Vagina (tissue), 2 donors: ENCODE measurements around the gene SHTN1.

ENCODE experiments used
- POLR2A ChIP-seq, 2 donors: fragments of 450-650 bp; IDR thresholded peaks; one replicate each; pipeline ENCODE4 v1.6.1; 2017; ENCODE audit warnings: antibody characterized with exemption in 2 of 2, mild to moderate bottlenecking in 2 of 2, moderate library complexity in 2 of 2
- POLR2AphosphoS5 ChIP-seq, 2 donors: sonication (generic); formaldehyde crosslinking; IDR thresholded peaks; one replicate each; pipeline ENCODE4 v1.9.0; 2017; ENCODE audit warnings: antibody characterized with exemption in 2 of 2, mild to moderate bottlenecking in 2 of 2, low read depth in 1 of 2; ENCODE audit not compliant: insufficient read depth in 1 of 2
- TF ChIP-seq, protein P1 (sequence below), 3 experiments: fragments of 450-650 bp in 2 of 3; fragments of 200-600 bp in 1 of 3; sonication (generic) in 1 of 3; IDR thresholded peaks; one replicate each; pipeline ENCODE4 v1.5.1; 2017 to 2019; ENCODE audit warnings: antibody characterized with exemption in 3 of 3, mild to moderate bottlenecking in 2 of 3, moderate library complexity in 2 of 3

DNA sequence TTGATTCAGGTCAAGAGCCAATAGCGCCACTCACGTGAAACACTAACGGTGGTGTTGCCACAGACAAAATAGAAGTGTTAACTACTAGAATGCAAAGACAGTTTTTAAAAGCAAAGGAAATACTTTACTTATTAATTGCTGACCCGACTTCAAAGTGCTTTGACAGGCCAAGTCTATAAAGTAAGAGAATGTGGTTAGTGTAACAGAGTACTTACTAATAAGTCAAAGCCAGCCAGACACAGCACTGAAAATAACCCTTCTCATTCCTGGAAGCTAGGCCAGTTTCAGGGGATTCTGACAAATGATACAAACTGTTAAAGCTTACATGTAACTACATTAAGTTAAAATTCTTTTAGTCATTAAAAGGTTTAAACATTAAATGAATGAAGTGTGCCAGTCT, 105.4 kb downstream of the SHTN1 start:
- TF ChIP-seq, protein P1, sequence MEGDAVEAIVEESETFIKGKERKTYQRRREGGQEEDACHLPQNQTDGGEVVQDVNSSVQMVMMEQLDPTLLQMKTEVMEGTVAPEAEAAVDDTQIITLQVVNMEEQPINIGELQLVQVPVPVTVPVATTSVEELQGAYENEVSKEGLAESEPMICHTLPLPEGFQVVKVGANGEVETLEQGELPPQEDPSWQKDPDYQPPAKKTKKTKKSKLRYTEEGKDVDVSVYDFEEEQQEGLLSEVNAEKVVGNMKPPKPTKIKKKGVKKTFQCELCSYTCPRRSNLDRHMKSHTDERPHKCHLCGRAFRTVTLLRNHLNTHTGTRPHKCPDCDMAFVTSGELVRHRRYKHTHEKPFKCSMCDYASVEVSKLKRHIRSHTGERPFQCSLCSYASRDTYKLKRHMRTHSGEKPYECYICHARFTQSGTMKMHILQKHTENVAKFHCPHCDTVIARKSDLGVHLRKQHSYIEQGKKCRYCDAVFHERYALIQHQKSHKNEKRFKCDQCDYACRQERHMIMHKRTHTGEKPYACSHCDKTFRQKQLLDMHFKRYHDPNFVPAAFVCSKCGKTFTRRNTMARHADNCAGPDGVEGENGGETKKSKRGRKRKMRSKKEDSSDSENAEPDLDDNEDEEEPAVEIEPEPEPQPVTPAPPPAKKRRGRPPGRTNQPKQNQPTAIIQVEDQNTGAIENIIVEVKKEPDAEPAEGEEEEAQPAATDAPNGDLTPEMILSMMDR (IDR thresholded peaks at IDR 0.05) = no peak
- TF ChIP-seq POLR2A (IDR thresholded peaks at IDR 0.05) (no peak), POLR2AphosphoS5 (IDR thresholded peaks at IDR 0.05; ENCODE audit: insufficient read depth in 1 of 2, low read depth in 1 of 2) (no peak)
